ENCODE results near the gene MTG1.
"Not testable (repeated sequence)": the region's sequence is repeated elsewhere in the genome, so short reads cannot be mapped to it uniquely, and the experiment has no call there.

The MTG1 gene

DNA sequence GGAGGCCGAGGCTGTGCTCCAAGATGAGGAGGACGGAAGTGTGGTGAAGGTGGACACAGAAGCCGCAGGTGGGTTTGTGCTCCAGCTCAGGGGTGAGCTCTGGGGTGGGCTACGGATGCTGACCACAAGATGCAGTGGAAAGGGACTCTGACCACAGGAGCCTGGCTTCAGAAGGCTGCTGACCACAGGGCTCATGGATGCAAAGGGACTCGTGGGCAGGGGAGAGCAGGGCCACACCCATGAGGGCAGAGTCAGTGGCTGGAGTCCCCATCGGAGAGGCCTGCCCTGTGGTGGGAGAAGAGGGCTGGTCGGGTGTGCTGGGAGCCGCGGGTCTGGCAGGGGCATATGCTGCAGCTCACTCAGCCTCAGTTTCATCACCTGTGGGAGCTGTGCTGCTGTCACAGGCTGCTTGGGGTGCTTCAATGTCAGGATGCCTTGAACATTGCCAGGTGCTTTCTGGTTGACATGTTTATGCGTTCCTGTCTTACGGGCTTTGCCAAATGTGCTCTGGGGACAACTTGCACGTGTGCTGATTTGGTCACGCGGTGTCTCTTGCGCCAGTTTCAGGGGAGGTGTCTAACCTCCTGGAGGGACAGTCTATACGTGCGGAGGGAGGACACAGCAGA, 73.4 kb downstream of the MTG1 start:
- DNase-seq = no peak

DNA sequence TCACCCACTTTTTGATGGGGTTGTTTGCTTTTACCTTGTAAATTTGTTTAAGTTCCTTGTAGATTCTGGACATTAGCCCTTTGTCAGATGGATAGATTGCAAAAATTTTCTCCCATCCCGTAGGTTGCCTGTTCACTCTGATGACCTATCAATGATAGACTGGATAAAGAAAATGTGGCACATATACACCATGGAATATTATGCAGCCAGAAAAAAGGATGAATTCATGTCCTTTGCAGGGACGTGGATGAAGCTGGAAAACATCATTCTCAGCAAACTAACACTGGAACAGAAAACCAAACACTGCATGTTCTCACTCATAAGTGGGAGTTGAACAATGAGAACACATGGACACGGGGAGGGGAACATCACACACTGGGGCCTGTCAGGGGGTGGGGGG, 75.2 kb downstream of the MTG1 start:
- not testable (repeated sequence) for DNase-seq

DNA sequence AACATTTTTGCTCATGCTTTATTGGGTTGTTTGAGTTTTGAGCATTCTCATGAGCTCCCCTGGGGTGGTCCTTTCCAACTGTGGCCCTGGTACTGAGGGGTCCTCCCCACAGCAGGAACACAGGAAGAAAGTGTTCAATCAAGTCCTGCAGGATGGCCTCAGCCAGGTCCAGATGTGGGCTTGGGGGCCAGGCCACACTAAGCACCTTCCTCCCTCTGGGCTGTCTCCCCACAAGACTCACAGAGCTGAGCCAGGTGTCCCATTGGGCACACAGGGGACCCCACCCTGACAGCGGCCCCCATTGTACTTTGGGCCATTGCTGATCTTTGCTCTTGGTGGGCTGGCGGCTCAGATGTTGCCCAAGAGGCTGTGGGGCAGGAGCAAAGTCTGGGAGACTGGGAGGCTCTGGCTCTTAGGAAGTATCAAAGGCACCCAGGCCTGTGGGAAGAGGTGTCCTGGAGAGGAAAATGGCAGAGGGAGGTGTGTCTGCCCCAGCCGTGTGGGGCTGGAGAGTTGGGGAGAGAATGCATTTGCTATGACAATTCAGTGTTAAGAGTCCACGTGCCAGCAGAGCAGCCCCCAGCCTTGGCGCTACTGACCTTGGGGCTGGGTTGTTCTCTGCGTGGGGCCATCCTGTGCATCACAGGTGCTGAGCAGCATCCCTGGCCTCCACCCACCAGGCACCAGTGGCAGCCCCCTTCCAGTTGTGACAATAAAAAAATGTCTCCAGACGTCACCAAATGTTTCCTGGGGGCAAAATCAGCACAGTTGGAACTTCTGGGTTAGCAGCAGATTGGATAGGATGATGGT, 77.5 kb downstream of the MTG1 start:
- no peak for DNase-seq

Measured in fibroblast of skin of scalp (primary cell).